ENCODE measurements around the gene LTK. TPM values are rescaled to one million over a fixed set of nuclear protein-coding genes. Genes with fewer than 3 reads are reported as not detected.

Gene LTK
- total RNA-seq, result 15.1 TPM
- long read RNA-seq, transcript LTK-201 (20 exons, 3,046 nt), result major isoform, 5 of 42 reads
- long read RNA-seq, partial matches to known transcripts, result 13 of 42 reads
- long read RNA-seq, other reads (novel, unspliced or antisense), result 24 of 42 reads

GRCh38 chr15:41513506-41514227 lies at the start of gene LTK:
LTK (minus strand) TSS chr15:41513827; CDS start chr15:41513709, 118 bp downstream.
- H3K27ac ChIP-seq, result no peak within 1 kb of the TSS
- no peaks in the 10 kb centered on the region for H3K9me3 ChIP-seq
- H3K4me1 ChIP-seq, result peaks cover 25% of the 10 kb centered on the region
- TF ChIP-seq CTCF (IDR thresholded peaks at IDR 0.05), result no peak
- DNase-seq (no peak), ATAC-seq (peak; percentile 59)
- H3K36me3 ChIP-seq, result peaks cover 5% of the 10 kb centered on the region
- H3K27me3 ChIP-seq, result peaks cover 40% of the 10 kb centered on the region
- intact Hi-C loops (cut with DNase I), result no loop called here
- peak within 1 kb of the TSS; percentile 43 for H3K4me3 ChIP-seq

- DNase-seq (no peak), ATAC-seq (no peak)
- intact Hi-C loops (cut with DNase I), result no loop called here
- Histone ChIP-seq H3K27me3 (no peaks in the 10 kb centered on the region), H3K4me1 (peaks cover 36% of the 10 kb centered on the region), H3K9me3 (no peaks in the 10 kb centered on the region), H3K36me3 (no peaks in the 10 kb centered on the region), H3K4me3 (no peak overlapping the region), H3K27ac (no peak overlapping the region)
- no peak for TF ChIP-seq CTCF (IDR thresholded peaks at IDR 0.05)
These were observed 49.2 kb upstream of the LTK start for GRCh38 chr15:41562784-41563198.

GRCh38 chr15:41562244-41562643 lies 48.6 kb upstream of the LTK start:
- no peak for TF ChIP-seq CTCF (IDR thresholded peaks at IDR 0.05)
- DNase-seq, result no peak
- Histone ChIP-seq H3K27ac (no peak overlapping the region), H3K4me3 (no peak overlapping the region), H3K36me3 (no peaks in the 10 kb centered on the region), H3K27me3 (no peaks in the 10 kb centered on the region), H3K9me3 (no peaks in the 10 kb centered on the region), H3K4me1 (peaks cover 41% of the 10 kb centered on the region)
- no peak for ATAC-seq
- intact Hi-C loops (cut with DNase I), result no loop called here

- no peak for ATAC-seq
- no peak for DNase-seq
- Histone ChIP-seq H3K9me3 (no peaks in the 10 kb centered on the region), H3K36me3 (no peaks in the 10 kb centered on the region), H3K27ac (no peak overlapping the region), H3K27me3 (no peaks in the 10 kb centered on the region), H3K4me3 (no peak overlapping the region), H3K4me1 (peaks cover 46% of the 10 kb centered on the region)
- TF ChIP-seq CTCF (IDR thresholded peaks at IDR 0.05), result no peak
- intact Hi-C loops (cut with DNase I), result no loop called here
These were observed 48.1 kb upstream of the LTK start for GRCh38 chr15:41561777-41562145.

- TF ChIP-seq CTCF (IDR thresholded peaks at IDR 0.05), result no peak
- Histone ChIP-seq H3K27me3 (no peaks in the 10 kb centered on the region), H3K9me3 (no peaks in the 10 kb centered on the region), H3K27ac (no peak overlapping the region), H3K36me3 (no peaks in the 10 kb centered on the region), H3K4me3 (no peak overlapping the region), H3K4me1 (peaks cover 48% of the 10 kb centered on the region)
- intact Hi-C loops (cut with DNase I), result no loop called here
- DNase-seq, result no peak
- no peak for ATAC-seq
These were observed 47.6 kb upstream of the LTK start for GRCh38 chr15:41561104-41561776.
